ENCODE data around the gene MAEA. TPM values are rescaled to one million over a fixed set of nuclear protein-coding genes. Genes with fewer than 3 reads are reported as not detected.

MAEA gene
- polyA plus RNA-seq, 3 donors, result 34.3 to 83.5 (median 37.7) TPM

DNA sequence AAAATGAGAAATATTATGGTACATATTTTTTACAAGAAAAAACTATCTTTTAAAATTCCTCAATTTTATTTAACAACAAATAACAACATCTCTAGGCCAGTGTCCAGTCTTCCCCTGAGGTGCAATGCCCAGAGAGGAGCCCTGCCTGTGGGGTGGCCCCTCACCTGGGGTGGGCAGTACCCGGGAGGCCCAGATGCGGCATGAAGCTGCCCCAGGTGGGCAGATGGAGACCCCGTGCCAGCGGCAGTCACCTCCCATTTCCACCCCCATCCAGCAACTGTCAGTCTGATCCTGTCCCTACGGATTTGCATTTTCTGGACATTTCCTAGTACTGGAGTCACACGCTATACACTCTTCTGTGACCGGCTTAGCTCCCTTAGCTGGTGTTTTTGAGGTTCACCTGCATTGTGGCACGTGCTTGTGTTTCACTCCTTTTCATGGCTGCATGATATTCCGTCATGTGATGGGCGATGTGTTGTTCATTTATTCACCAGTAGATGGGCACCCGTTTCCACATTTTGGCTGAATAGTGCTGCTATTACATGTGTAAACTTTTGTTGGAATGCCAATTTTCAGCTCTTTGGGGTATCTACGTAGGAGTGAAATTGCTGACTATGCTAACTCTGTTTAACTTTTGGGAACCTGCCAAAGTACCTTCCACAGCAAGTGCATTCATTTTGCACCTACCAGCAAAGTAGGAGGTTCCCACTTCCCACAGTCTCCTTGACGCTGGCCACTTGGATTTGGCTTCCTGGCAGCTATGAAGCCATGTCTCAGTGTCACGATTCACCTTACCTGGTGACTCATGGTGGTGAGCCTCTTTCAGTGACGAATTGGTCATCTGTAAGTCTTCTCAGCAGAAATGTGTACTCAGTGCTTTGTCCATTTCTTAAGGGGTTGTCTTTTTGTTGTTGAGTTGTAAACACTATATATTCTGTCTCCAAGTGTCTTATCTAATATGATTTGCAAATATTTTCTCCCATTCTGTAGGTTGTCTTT, 11.7 kb upstream of the MAEA start:
- H3K4me1 Mint-ChIP-seq, result peaks cover 5% of the 10 kb centered on the region
- no peaks in the 10 kb centered on the region for H3K36me3 Mint-ChIP-seq
- peak overlapping the region in 2 of 7 donors; percentile 16 to 17 for H3K27ac Mint-ChIP-seq
- intact Hi-C loops (cut with micrococcal nuclease), result no loop called here
- WGBS (ENCODE audit: insufficient coverage), result 89% methylated on average over 14 of the region's 15 CpGs
- Histone ChIP-seq H3K9me3 (replicated peaks in 1 of 2; ENCODE audit: control insufficient read depth in 1 of 2, insufficient read depth in 1 of 2, low read length in 2 of 2) (no peaks in the 10 kb centered on the region), H3K36me3 (replicated peaks in 1 of 2; ENCODE audit: control insufficient read depth in 1 of 2, insufficient read depth in 2 of 2, low read length in 2 of 2) (no peaks in the 10 kb centered on the region), H3K9ac (ENCODE audit: insufficient read depth, low read length, poor library complexity, severe bottlenecking) (no peak overlapping the region), H3K4me1 (ENCODE audit: control insufficient read depth in 1 of 2, insufficient read depth in 2 of 2, low read length in 2 of 2) (no peaks in the 10 kb centered on the region), H3K4me2 (replicated peaks; ENCODE audit: extremely low read depth, low read length, poor library complexity, severe bottlenecking) (no peak overlapping the region), H3K27ac (ENCODE audit: low read depth in 1 of 2, low read length in 2 of 2) (no peak overlapping the region), H2AFZ (ENCODE audit: insufficient read depth, low read depth, low read length, poor library complexity, severe bottlenecking) (no peak overlapping the region), H3K27me3 (ENCODE audit: control insufficient read depth in 2 of 2, insufficient read depth in 2 of 2, low read length in 2 of 2) (no peaks in the 10 kb centered on the region), H3K4me3 (replicated peaks in 1 of 3; ENCODE audit: low read depth in 2 of 3, low read length in 3 of 3) (no peak overlapping the region), H3K79me2 (ENCODE audit: insufficient read depth, low read length) (no peaks in the 10 kb centered on the region), H4K20me1 (ENCODE audit: insufficient read depth, low read length) (no peaks in the 10 kb centered on the region)
- H3K9me3 Mint-ChIP-seq, result peaks cover 0 to 11% (median 2%) of the 10 kb centered on the region in 7 donors
- TF ChIP-seq, protein P1, sequence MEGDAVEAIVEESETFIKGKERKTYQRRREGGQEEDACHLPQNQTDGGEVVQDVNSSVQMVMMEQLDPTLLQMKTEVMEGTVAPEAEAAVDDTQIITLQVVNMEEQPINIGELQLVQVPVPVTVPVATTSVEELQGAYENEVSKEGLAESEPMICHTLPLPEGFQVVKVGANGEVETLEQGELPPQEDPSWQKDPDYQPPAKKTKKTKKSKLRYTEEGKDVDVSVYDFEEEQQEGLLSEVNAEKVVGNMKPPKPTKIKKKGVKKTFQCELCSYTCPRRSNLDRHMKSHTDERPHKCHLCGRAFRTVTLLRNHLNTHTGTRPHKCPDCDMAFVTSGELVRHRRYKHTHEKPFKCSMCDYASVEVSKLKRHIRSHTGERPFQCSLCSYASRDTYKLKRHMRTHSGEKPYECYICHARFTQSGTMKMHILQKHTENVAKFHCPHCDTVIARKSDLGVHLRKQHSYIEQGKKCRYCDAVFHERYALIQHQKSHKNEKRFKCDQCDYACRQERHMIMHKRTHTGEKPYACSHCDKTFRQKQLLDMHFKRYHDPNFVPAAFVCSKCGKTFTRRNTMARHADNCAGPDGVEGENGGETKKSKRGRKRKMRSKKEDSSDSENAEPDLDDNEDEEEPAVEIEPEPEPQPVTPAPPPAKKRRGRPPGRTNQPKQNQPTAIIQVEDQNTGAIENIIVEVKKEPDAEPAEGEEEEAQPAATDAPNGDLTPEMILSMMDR (IDR thresholded peaks at IDR 0.05), result peak; percentile 52
- H3K27me3 Mint-ChIP-seq (ENCODE audit: low read depth in 3 of 3), result peaks cover 0 to 3% (median 3%) of the 10 kb centered on the region in 3 donors
- peak in 1 of 3 donors; percentile 37 for DNase-seq
- H3K4me3 Mint-ChIP-seq, result no peak overlapping the region

DNA sequence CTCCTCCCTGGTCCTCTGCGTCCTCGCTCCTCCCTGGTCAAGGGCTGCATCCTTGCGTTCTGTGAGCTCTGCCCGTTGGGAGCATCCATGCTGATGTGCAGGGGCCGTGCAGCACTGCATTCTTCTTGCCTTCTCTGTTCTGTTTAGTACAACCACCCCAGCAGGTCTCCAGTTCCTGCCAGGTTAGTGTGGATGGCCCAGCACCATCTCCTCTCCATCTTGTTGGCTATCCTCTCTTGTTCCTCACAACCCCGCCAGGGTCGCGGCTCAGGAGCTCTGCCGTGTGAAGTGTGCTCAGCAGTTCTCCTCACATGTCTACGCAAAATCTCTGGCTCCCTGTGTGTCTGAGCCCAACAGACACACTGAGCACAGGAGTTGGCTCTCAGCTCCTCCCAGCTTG, 10.4 kb upstream of the MAEA start:
- Histone ChIP-seq H2AFZ (ENCODE audit: insufficient read depth, low read depth, low read length, poor library complexity, severe bottlenecking) (no peak overlapping the region), H4K20me1 (ENCODE audit: insufficient read depth, low read length) (no peaks in the 10 kb centered on the region), H3K36me3 (replicated peaks in 1 of 2; ENCODE audit: control insufficient read depth in 1 of 2, insufficient read depth in 2 of 2, low read length in 2 of 2) (no peaks in the 10 kb centered on the region), H3K27ac (ENCODE audit: low read depth in 1 of 2, low read length in 2 of 2) (no peak overlapping the region), H3K4me3 (replicated peaks in 1 of 3; ENCODE audit: low read depth in 2 of 3, low read length in 3 of 3) (no peak overlapping the region), H3K79me2 (ENCODE audit: insufficient read depth, low read length) (no peaks in the 10 kb centered on the region), H3K9me3 (replicated peaks in 1 of 2; ENCODE audit: control insufficient read depth in 1 of 2, insufficient read depth in 1 of 2, low read length in 2 of 2) (no peaks in the 10 kb centered on the region), H3K9ac (ENCODE audit: insufficient read depth, low read length, poor library complexity, severe bottlenecking) (no peak overlapping the region), H3K27me3 (ENCODE audit: control insufficient read depth in 2 of 2, insufficient read depth in 2 of 2, low read length in 2 of 2) (no peaks in the 10 kb centered on the region), H3K4me1 (ENCODE audit: control insufficient read depth in 1 of 2, insufficient read depth in 2 of 2, low read length in 2 of 2) (no peaks in the 10 kb centered on the region), H3K4me2 (replicated peaks; ENCODE audit: extremely low read depth, low read length, poor library complexity, severe bottlenecking) (no peak overlapping the region)
- DNase-seq, result no peak
- 97% methylated on average over 9 of the region's 10 CpGs for WGBS (ENCODE audit: insufficient coverage)
- H3K4me1 Mint-ChIP-seq, result peaks cover 5% of the 10 kb centered on the region
- no peak overlapping the region for H3K4me3 Mint-ChIP-seq
- peaks cover 3% of the 10 kb centered on the region in 3 donors for H3K27me3 Mint-ChIP-seq (ENCODE audit: low read depth in 3 of 3)
- TF ChIP-seq, protein P1 (IDR thresholded peaks at IDR 0.05), result no peak
- peaks cover 0 to 11% (median 3%) of the 10 kb centered on the region in 7 donors for H3K9me3 Mint-ChIP-seq
- intact Hi-C loops (cut with micrococcal nuclease), result no loop called here
- H3K27ac Mint-ChIP-seq, result no peak overlapping the region
- no peaks in the 10 kb centered on the region for H3K36me3 Mint-ChIP-seq
